EH (cell line): ENCODE results near the gene DNAAF8.
A peak's percentile ranks its signal among the peaks of the same experiment; 100 is the strongest.

Source experiments
- DNase-seq: peaks from one replicate; pipeline ENCODE4 v3.0.0-alpha.2; 2015; ENCODE audit warnings: low read depth

Gene DNAAF8

DNA sequence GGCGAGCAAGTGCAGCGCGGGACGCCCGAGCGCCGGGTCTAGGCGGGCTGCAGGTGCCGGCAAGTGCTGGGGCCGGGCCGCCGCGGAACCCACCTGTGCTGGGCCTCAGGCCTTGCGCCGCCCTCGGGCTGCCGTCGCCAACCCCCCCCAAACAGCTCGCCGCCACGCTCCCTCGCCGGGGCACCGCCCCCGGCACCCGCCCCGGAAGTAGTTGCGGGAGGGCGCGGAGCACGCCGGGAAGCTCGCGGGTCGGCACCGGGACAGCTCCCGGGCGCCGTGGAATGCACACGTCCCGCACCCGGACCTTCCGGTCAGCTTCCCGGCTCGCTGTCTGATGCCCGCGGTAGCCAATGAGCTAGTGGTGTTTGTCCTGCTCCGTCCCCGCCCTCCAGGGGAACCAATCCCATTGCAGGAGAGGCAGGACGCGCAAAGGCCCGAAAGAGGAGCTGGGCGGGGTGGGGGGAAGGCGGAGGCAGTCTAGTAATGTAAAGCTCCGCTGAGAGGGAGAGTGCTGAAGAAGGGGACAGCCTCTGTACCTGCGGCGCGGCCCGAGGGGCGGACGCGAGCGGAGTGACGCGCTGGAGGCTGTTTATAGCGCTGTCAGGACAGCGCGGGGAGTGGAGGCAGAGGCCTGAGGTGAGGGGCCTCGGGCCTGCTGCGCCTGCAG, at the start of gene DNAAF8, which contains the start of gene ANKS3:
Gene DNAAF8, plus strand, starts transcription at position 475 of the 667 bp plus-strand sequence. CDS start 1,978 bp downstream, outside the sequence.
Gene ANKS3, minus strand, starts transcription at position 209 of the 667 bp plus-strand sequence. CDS start 4,122 bp downstream, outside the sequence.
- peak; percentile 99 for DNase-seq

DNA sequence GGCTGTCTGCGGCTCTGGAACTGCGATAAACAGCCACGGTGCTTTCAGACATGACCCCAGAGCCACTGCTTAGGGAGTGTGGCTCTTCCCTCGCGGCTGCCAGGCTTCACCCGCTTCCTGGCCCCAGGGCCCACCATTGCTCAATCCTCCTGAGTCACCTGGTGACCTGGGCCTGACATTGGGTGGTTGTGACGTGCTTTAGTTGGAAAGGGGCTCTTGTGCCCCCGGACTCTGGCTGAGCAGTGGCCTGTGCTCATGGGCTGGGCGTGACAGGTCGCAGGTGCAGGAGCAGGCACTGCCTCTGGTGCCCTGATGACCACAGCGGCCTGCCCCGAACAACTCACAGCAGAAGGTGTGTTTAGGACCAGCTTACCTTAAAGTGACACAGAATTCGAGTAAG, 49.6 kb upstream of the DNAAF8 start:
- DNase-seq = no peak

DNA sequence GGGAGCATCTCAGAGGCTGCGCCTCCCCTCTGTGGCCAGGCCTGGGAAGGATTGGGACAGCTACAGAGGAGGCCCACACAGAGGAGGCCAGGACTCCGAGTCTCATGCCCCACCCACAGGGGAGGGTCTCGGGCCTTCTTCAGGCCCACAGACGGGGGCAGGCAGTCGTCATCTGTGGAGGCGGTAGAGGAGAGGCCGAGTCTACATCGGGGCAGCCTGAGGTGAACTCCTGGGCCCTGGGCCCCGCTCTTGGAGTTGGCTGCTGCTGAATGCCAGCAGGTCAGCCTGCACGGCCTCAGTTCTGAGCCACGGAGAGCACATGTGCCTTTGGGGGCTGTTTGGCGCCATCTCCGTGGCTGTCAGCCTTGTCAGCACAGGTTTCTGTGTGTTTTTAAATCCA, 49.0 kb upstream of the DNAAF8 start:
- no peak for DNase-seq

DNA sequence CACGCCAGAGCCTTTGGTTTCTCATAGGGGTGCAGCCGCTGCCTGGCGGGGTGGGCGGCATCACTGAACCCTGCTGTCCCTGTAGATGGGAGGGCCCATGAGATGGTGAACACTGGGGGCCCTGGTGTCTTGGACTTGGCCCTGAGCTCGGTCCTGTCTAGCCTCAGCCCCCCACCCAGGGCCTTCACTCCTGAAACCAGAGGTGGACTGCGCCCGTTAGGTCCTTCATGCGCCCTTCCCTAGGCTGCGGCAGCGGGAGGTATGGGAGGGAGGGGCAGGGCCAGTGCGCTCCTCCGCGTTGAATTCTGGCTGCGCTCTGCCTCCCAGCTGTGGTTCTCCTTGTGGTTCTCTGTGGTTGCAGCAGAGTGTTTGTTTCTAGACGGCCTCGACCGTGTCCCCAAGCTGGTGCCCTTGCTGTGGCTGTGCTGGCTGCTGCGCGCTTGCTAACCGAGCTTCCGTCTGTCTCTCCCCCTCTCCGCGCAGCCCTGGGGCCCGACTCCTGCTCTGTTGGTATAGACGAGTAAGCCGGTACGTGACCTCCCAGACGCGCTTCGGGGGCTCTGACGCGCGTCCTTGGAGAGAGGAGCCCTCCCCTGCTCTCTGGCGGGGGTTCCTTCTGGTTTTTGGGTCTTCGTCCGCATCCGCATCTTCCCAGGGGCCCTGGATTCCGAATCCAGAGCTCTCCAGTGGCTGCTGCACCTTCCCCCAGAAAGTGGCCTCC, 48.4 kb upstream of the DNAAF8 start:
- no peak for DNase-seq

DNA sequence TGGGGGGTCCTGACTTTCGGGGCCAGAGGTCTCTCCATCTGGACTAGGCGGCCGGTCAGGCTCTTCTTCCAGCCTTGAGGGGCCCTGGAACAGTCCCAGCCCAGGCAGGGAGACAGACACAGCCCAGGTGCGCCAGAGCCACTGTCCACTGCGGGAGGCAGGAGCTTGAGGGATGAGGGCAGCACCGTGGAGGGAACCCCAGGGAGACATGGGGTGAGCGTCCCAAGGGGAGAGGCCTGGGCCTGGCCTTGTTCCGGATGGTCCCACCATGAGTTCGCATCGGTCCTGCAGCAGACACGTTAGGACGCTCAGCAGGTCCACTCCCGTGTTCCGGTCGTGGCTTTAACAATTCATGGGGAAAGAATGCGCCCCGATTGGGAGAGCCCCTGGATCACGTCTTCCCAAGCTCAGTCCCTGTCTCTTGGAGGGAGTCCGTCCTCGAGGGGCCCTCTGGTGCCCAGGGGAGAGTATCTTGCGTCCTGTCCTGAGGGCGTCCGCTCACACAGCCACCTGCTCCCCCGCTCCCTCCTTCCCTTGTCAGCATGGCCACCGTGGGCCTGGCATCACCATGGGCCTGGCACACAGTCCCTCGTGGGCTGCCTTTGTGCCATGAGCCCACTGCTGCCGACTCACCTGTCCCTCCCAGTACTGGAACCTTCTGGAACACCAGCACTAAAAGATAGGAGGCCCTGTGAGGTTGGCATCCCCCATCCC, 47.7 kb upstream of the DNAAF8 start:
- DNase-seq = no peak

DNA sequence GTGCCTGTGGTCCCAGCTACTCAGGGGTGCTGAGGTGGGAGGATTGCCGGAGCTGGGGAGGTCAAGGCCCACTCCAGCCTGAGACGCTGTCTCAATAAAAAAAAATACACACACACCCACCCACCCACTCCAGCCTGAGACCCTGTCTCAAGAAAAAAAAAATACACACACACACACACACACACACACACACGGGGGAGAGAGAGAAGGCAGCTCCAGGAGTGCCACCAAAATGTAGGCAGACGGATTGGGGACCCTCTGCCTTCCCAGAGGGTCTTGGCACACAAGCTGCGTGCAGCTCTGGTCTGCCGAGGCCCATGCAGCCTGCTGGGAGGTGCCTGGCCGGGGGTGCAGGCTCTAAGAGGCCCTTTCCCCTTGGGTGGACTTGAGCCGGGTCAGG, 46.9 kb upstream of the DNAAF8 start:
- no peak for DNase-seq

DNA sequence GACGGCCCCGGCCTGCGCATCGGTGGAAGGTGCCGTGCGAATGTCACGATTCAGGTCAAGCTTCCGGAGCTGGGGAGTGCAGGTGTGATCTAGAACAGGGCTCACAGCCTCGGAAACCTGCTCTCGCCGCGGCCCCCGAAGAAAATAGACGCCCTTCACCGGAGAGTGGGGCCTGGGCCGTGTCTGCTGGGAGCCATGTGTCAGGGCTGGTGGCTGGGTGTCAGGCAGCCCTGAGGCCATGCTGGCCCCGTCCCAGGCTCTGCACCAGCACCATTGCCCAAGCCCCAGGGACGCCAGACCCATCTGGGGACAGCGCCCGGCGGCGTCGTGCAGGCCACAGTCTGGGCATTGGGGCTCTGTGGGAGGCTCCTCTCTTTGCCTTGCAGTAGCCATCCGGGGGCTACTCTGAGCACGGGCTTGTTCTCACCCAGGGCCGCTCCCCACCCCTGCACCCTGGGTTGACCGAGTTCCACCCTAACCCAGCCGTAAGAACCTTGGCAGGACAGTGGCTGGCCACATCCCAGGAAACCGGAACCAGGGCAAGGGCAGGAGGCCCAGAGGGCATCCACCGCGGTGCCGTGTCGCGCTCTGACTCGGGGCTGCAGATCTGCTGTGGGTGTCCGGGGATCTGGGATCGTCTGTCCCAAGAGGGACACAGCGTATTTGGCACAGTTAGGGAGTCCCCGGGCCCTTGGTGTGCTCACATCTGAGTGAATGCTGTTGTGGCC, 46.2 kb upstream of the DNAAF8 start:
- no peak for DNase-seq

DNA sequence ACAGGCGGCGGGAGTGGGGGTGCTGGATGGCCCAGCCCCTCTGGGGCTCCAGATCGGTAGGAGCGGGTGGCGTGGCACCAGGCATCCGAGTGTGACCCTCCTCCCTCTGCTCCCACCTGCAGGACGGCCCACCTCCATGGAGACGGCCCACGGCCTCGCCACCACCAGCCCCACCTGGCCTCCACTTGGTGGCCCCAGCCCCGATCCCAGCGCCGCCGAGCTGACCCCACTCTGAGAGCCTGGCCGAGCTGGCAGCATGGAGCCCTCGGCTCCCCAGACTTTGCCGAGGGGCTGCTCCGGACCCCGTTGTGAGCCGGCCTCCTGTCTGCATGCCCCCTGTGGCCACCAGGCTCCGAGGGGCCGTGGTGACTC, 45.7 kb upstream of the DNAAF8 start:
- DNase-seq = no peak

DNA sequence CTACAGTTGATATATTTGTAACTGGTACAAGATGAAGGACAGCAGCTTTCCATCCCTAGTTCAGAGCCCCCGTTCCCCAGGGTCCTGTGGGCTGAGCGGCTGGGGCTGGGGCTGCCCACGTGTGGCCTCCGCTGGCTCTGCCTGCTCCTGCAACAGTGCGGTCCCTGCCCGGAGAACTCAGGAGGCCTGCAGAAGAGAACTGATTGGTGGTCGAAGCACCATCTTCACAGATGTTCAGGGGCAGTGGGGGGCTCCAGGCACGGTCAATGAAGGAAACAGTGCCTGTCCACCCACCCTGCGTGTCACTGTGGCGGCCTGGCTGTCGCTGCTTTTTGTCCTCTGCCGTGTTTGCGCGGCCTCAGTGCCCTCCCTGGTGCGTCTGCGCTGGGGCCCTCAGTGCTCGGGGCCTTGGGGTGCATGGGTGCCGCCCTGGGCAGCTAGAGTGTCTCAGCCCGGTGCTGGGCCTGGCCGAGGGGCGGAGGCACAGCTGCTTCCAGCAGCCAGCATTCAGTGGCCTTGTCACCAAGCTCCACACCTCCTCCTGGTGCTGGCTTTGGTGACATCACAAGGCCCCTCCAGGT, 45.2 kb upstream of the DNAAF8 start:
- no peak for DNase-seq

DNA sequence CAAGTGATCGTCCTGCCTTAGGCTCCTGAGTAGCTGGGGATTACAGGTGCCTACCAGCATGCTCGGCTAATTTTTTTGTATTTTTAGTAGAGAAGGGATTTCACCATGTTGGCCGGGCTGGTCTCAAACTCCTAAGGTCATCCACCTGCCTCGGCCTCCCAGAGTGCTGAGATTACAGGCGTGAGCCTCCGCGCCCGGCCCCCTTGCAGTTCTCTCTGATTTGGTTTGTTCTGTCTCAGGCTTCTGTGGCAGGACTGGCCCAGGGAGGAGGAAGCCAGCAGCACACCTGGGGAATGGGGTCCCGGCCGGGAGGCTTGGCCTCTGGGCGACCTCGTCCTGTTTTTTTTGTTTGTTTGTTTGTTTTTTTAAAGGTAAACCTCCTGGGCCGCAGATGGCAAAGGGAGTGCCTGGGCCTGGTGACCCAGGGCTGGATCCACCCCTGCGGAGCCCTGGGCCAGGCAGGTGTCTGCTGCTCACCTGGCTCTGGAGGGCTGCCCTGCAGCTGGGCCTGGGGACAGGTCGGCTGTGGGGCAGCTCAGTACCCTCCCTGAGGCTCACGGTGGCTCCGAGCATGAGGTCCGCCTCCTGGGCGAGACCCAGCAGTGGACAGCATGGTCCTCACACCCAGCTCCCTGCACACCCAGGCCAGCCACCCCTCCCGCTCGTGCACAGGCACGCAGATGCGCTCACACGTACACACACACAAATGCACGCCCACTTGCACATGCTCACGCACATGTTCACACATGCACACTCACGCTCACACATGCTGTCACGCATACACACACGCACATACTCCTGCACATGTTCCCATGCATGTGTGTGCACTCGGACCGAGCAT, 44.3 kb upstream of the DNAAF8 start:
- no peak for DNase-seq

DNA sequence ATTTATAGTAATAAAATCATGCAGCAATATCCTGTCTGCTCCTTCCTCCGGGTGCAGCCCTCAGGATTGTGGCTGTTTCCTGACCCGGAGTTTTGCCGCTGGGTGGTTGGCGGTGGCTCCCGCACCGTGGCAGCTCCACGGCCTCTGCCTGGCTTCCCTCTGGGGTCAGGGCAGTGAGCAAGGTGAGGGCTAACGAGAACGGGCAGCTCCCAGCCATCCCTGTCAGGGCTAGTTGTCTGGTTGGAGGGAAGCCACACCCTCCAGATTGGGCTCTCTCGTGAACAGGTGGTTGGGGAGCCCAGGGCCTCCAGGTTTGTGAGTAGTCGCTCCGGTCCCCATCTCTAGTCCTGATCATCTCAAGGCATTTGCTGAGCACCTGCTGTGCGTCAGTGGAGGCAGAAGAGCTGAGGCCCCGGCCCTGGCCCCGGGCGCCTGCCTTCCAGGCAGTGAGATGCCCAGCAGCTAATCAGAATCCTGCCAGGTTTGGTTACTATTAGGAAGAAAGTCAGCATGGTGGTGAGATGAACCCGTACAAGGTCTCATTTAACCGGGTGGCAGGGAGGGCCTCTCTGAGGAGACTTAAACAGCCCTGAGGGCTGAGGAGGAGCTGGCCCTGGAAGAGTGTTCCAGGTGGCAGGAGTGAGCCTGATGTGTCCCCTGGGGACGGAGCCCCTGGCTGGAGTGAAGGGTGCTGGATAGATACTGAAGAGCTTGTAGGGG, 43.2 kb upstream of the DNAAF8 start:
- DNase-seq = no peak

DNA sequence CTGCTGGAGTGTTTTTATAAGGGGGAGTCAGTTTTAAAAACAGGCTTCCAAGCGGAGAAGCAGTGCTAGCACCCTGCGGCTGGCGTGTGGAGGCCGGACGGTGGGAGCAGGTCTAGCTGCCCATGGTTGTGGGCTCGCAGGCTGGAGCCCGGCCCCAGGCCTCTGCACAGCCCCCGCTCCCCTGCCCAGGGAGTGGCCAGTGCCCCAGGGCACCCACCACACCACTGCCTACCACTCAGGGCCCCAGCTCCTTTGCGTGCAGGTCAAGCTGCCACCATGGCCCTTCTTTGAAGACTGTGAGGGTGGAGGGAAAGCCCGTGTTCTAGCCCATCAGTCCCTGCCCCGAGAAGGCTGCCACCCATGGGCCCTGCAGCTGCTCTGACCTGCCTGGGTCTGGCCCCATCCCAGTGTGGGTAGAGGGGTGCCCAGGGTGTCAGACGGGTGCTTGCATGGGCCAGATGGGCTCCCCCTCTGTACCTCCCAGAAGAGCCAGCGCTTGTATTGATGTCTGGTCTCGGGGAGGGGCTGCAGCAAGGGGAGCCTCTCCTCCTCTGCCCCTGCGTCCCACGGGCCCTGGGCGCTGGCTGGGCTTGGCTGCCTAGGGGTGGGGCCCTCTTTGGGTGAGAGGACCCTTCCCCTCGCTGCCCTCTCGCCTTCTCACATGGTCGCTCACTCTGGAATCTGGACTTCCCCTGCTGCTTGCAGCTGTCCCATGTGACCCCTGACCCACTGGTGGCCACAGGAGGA, 42.5 kb upstream of the DNAAF8 start:
- DNase-seq = no peak

DNA sequence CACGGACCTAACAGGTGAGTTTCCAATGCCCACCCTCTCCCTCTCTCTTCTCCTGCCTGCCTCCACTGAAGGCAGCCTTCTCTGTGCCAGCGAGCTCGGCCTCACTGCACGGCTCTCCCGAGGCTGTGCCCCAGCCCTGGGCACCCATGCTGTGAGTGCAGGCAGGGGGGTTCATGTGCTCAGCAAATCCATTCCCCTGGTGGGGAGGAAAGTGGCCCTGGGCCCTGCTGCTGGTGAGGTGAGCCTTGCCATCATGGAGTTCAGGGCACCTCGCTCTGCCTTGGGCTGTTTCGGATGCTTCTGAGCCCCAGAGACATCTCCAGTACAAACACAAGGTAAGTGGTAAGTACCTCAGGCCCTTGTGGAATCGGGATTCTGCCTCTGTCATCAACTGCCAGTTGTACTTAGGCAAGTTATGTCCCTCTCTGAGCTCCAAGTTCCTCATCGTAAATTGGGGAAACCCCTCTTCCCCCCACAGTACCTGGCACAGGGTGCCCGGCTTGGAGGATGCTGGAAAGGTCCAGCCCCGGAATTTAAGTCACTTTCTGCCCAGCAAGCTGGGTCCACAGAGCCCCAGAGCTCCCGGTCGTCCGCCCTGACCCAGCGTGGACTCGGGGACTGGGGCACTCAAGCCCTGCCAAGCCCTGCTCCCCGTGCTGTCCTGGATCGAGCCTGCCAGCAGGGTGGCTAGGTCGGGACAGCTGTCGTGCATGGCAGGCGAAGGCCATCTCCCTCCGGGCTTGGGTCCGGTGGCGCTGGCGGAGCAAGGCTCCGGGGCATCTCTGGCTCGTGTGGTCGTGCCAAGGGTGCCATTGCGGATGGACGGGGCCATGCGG, 41.7 kb upstream of the DNAAF8 start:
- DNase-seq = no peak

DNA sequence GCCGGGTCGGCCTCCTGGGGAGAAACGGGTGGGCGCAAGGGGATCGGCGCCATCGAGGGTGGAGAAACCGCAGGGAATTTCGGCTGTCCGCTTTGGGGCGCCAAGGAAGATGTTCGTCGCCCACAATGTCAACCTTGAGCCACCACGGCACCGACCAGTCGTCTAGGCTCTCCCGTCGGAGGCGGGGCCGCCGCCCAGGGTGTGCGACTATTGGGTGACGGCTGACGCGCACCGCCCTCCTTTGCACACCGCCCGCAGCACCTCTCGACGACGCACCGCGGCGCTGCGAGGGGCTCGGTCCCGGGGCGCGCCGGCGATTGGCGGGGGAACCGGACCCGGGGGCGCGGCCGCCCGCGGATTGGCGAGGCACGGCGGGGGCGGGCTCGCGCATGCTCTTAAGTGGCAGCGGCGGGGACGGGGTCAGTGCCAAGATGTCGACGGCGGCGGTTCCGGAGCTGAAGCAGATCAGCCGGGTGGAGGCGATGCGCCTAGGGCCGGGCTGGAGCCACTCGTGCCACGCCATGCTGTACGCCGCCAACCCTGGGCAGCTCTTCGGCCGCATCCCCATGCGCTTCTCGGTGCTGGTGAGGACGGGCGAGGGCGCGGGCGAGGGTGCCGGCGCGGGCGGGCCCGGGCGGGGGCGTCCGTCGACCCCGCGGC, 40.9 kb upstream of the DNAAF8 start, which contains the start of gene NUDT16L1:
Gene NUDT16L1, plus strand, starts transcription at position 267 of the 660 bp plus-strand sequence. Its CDS starts 165 bp downstream, at position 432.
- peak; percentile 95 for DNase-seq

DNA sequence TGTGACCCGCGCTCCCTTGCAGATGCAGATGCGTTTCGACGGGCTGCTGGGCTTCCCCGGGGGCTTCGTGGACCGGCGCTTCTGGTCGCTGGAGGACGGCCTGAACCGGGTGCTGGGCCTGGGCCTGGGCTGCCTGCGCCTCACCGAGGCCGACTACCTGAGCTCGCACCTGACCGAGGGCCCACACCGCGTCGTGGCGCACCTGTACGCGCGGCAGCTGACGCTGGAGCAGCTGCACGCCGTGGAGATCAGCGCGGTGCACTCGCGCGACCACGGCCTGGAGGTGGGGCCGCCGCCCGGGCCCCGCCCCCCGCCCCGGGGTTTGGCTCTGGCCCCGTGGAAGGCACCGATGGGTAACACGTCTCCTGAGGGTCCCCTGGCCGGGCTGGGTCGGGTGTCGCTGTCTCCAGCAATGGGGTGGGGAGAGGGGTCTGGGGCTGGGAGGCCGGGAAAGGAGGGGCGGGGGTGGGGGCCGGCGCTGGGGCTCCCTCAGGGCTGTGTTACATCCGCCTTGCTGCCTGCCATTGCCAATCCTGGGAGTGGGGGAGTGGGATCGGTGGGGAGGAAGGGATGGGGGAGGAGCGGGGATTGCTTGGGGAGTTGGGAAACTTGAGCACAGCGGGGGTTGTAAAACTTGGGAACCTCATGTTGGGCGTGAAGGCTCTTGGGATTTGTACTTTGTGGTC, 40.2 kb upstream of the DNAAF8 start:
- peak; percentile 51 for DNase-seq

DNA sequence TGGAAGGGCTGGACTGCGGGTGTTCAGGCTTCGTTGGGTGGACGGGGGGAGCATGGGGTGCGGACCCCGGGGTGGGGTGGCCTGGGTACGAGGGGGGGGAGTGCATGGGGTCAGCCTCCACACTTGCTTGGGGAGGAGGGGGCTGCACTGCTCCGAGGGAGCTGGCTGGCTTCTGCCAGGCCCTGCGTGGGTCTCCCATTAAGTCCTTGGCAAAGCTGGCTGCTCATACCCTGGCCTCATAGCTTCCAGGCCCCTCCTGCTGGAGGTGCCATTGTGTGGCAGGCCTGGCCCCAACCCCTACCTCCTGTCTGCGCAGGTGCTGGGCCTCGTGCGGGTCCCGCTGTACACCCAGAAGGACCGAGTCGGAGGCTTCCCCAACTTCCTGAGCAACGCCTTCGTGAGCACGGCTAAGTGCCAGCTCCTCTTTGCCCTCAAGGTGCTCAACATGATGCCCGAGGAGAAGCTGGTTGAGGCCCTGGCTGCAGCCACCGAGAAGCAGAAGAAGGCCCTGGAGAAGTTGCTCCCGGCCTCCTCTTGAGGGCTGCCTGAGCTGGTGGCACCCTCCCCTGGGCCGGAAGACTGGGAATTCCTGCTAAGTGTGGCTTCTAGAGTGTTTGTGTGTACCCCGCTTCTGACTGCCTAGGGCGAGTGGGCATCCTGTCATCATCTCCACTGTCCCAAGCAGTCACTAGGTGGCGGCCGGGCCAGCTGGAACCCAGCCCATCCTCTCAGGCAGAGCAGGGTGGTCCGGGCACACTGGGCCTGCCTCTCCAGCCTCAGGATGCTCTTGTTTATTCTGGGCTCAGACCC, 39.5 kb upstream of the DNAAF8 start:
- peak; percentile 23 for DNase-seq
